Endothelial cell of umbilical vein (primary cell): ENCODE data around the gene MSH5. TPM values are rescaled to one million over a fixed set of nuclear protein-coding genes. Genes with fewer than 3 reads are reported as not detected.

Experiments used
- BruUV-seq: library from RNA; stranded (reverse); fragments of 400-500 nt; replicated peaks from 2 replicates; lab custom pipeline; 2021; lab: Mats Ljungman, UMichigan
- CTCF ChIA-PET: fragments of 300-600, 350-600 bp; sonication (Branson Sonifier 250); formaldehyde crosslinking; loops from one replicate; lab custom pipeline; 2021; ENCODE audit warnings: antibody characterized with exemption, inconsistent platforms; lab: Charles Lee
- POLR2A ChIA-PET: fragments of 300-600, 350-600 bp; sonication (Branson Sonifier 250); formaldehyde crosslinking; loops from one replicate; lab custom pipeline; 2021; ENCODE audit warnings: antibody characterized with exemption, inconsistent platforms; lab: Charles Lee
- DNase-seq: peaks from one replicate; pipeline ENCODE4 v3.0.0-alpha.2; 2011; ENCODE audit warnings: low read depth, low spot score
- FAIRE-seq: peaks from 2 replicates; lab custom pipeline; 2011; peaks lifted over from hg19 to GRCh38; lab: Jason Lieb, UNC
- H2AFZ ChIP-seq: 2 replicates; pipeline ENCODE4 v1.6.0; 2012; ENCODE audit warnings: low read depth, low read length, control low read depth, inconsistent platforms
- H3K27ac ChIP-seq: 2 replicates; pipeline ENCODE4 v1.5.1; 2011; ENCODE audit warnings: low read depth, mild to moderate bottlenecking, control low read depth, low read length, moderate library complexity; ENCODE audit not compliant: insufficient read depth
- H3K27me3 ChIP-seq, 2 experiments: 2 replicates each; pipeline versions ENCODE4 v1.6.0 to v1.6.1; 2011; ENCODE audit warnings: low read length in 2 of 2, mixed read lengths in 1 of 2; ENCODE audit not compliant: control insufficient read depth in 2 of 2, insufficient read depth in 2 of 2
- H3K36me3 ChIP-seq, 2 experiments: 2 replicates in 1 of 2; 3 replicates in 1 of 2; pipeline ENCODE4 v1.5.1; 2011; ENCODE audit warnings: low read length in 2 of 2, mild to moderate bottlenecking in 1 of 2, moderate library complexity in 1 of 2; ENCODE audit not compliant: control insufficient read depth in 2 of 2, insufficient read depth in 2 of 2; ENCODE audit errors: extremely low read depth in 1 of 2
- H3K4me1 ChIP-seq: 3 replicates; pipeline ENCODE4 v1.5.1; 2011; ENCODE audit warnings: mild to moderate bottlenecking, low read length; ENCODE audit not compliant: control insufficient read depth, insufficient read depth; ENCODE audit errors: extremely low read depth
- H3K4me2 ChIP-seq: 2 replicates; pipeline ENCODE4 v1.6.1; 2011; ENCODE audit warnings: low read length, control low read depth, mixed read lengths; ENCODE audit not compliant: insufficient read depth
- H3K4me3 ChIP-seq, 3 experiments: fragments of 200-600 bp in 1 of 3; sonication (generic), shearing (Covaris generic) in 1 of 3; replicated peaks in 1 of 3; 2 replicates each; pipeline ENCODE4 v1.5.1; 2011 to 2016; ENCODE audit warnings: control low read depth in 3 of 3, low read length in 3 of 3, mild to moderate bottlenecking in 2 of 3, inconsistent platforms in 1 of 3, low read depth in 1 of 3, moderate library complexity in 1 of 3; ENCODE audit not compliant: insufficient read depth in 1 of 3
- H3K79me2 ChIP-seq: 2 replicates; pipeline ENCODE4 v1.6.0; 2012; ENCODE audit warnings: low read length, inconsistent platforms; ENCODE audit not compliant: control insufficient read depth, insufficient read depth
- H3K9ac ChIP-seq: replicated peaks from 2 replicates; pipeline ENCODE3; 2011; ENCODE audit warnings: low read length, control low read depth; ENCODE audit not compliant: insufficient read depth; ENCODE audit errors: extremely low read depth
- H3K9me1 ChIP-seq: replicated peaks from 3 replicates; pipeline ENCODE4 v1.6.0; 2011; ENCODE audit warnings: mild to moderate bottlenecking, low read length; ENCODE audit not compliant: control insufficient read depth, insufficient read depth; ENCODE audit errors: extremely low read depth
- H3K9me3 ChIP-seq: replicated peaks from 2 replicates; pipeline ENCODE4 v1.5.1; 2012; ENCODE audit warnings: low read length, inconsistent platforms; ENCODE audit not compliant: control insufficient read depth, insufficient read depth
- H4K20me1 ChIP-seq: replicated peaks from 2 replicates; pipeline ENCODE3; 2011; ENCODE audit warnings: mild to moderate bottlenecking, low read length; ENCODE audit not compliant: control insufficient read depth, insufficient read depth; ENCODE audit errors: extremely low read depth
- EZH2 ChIP-seq: IDR thresholded peaks from 2 replicates; pipeline ENCODE4 v1.6.1; 2012; ENCODE audit warnings: borderline replicate concordance, low read depth, mild to moderate bottlenecking, moderate library complexity, low read length, inconsistent platforms; ENCODE audit not compliant: severe bottlenecking
- FOS ChIP-seq: IDR thresholded peaks from 2 replicates; pipeline ENCODE4 v1.6.1; 2011; ENCODE audit warnings: mild to moderate bottlenecking, low read length, moderate library complexity, borderline replicate concordance; ENCODE audit not compliant: insufficient read depth
- GATA2 ChIP-seq: IDR thresholded peaks from 2 replicates; pipeline ENCODE4 v1.7.0; 2011; ENCODE audit warnings: low read depth, mild to moderate bottlenecking, moderate library complexity, mixed read lengths, low read length; ENCODE audit not compliant: insufficient read length, insufficient read depth
- JUN ChIP-seq: IDR thresholded peaks from 2 replicates; pipeline ENCODE4 v1.6.1; 2011; ENCODE audit warnings: borderline replicate concordance, low read depth; ENCODE audit not compliant: insufficient read length, insufficient read depth
- MAX ChIP-seq: IDR thresholded peaks from 2 replicates; pipeline ENCODE4 v1.6.1; 2011; ENCODE audit not compliant: insufficient read depth, insufficient read length
- MYC ChIP-seq: IDR thresholded peaks from one replicate; pipeline ENCODE4 v1.6.1; 2011; ENCODE audit warnings: mild to moderate bottlenecking, low read depth, low read length
- POLR2A ChIP-seq: IDR thresholded peaks from 2 replicates; pipeline ENCODE4 v1.6.1; 2012; ENCODE audit warnings: low read depth, mild to moderate bottlenecking, control low read depth, low read length
- POLR2AphosphoS5 ChIP-seq: IDR thresholded peaks from 2 replicates; pipeline ENCODE4 v1.6.1; 2012; ENCODE audit warnings: low read depth, mild to moderate bottlenecking, control low read depth, low read length, moderate library complexity; ENCODE audit not compliant: insufficient read depth
- dilution Hi-C: fragments of 300-500 bp; cut with MboI; formaldehyde crosslinking; loops from one replicate; pipeline ENCODE4 v1.15.0; 2019; ENCODE audit warnings: low sequenced_read_pairs; ENCODE audit not compliant: extremely low pct_ligation_motif_present
- intact Hi-C: fragments of 100-400 bp; cut with micrococcal nuclease; formaldehyde crosslinking; loops from one replicate; pipeline ENCODE4 v1.10.0; 2022
- polyA plus RNA-seq, 4 experiments: library from polyadenylated mRNA; depleted of rRNA in 3 of 4; stranded (reverse) in 3 of 4; unstranded in 1 of 4; fragments of >200 nt; gene quantifications; 2 replicates each; pipeline versions ENCODE4 v1.2.1 to v1.2.3, GENCODE V29; 2011 to 2012; ENCODE audit warnings: missing spikeins in 1 of 4
- total RNA-seq: library from RNA; stranded (reverse); gene quantifications from 2 replicates; pipeline ENCODE4 v1.2.3, GENCODE V29; 2021
- TF ChIP-seq, protein P1 (sequence below), 2 donors: IDR thresholded peaks; 1 replicate in 1 of 2; 2 replicates in 1 of 2; pipeline ENCODE4 v1.5.1; 2011; ENCODE audit warnings: low read length in 2 of 2, mild to moderate bottlenecking in 2 of 2, moderate library complexity in 2 of 2, control low read depth in 1 of 2, inconsistent platforms in 1 of 2, low read depth in 1 of 2; ENCODE audit not compliant: insufficient read depth in 1 of 2; ENCODE audit errors: extremely low read depth in 1 of 2

Gene MSH5
- total and polyA plus RNA-seq, 2 donors (not counting 3 experiments of a cell fraction or from before 2014, with no cell fraction given), result 27.1 to 43.8 TPM

GRCh38 chr6:31730631-31731086, 9.1 kb upstream of the MSH5 start:
- H4K20me1 ChIP-seq, result no peaks in the 10 kb centered on the region
- H3K4me2 ChIP-seq, result peak overlapping the region; percentile 5
- peaks cover 19 to 38% of the 10 kb centered on the region in 2 experiments for H3K36me3 ChIP-seq
- peaks cover 29% of the 10 kb centered on the region for H3K79me2 ChIP-seq
- no peak overlapping the region for H3K27ac ChIP-seq
- no peak overlapping the region for H3K4me3 ChIP-seq
- H2AFZ ChIP-seq, result no peak overlapping the region
- TF ChIP-seq, protein P1, sequence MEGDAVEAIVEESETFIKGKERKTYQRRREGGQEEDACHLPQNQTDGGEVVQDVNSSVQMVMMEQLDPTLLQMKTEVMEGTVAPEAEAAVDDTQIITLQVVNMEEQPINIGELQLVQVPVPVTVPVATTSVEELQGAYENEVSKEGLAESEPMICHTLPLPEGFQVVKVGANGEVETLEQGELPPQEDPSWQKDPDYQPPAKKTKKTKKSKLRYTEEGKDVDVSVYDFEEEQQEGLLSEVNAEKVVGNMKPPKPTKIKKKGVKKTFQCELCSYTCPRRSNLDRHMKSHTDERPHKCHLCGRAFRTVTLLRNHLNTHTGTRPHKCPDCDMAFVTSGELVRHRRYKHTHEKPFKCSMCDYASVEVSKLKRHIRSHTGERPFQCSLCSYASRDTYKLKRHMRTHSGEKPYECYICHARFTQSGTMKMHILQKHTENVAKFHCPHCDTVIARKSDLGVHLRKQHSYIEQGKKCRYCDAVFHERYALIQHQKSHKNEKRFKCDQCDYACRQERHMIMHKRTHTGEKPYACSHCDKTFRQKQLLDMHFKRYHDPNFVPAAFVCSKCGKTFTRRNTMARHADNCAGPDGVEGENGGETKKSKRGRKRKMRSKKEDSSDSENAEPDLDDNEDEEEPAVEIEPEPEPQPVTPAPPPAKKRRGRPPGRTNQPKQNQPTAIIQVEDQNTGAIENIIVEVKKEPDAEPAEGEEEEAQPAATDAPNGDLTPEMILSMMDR (IDR thresholded peaks at IDR 0.05; ENCODE audit: extremely low read depth in 1 of 2, insufficient read depth in 1 of 2, low read depth in 1 of 2, low read length in 2 of 2), result no peak
- no peak for TF ChIP-seq EZH2
- no peak for TF ChIP-seq JUN
- no peak for TF ChIP-seq MYC
- no peak for TF ChIP-seq FOS
- TF ChIP-seq POLR2AphosphoS5, result no peak
- TF ChIP-seq MAX, result no peak
- no peak for TF ChIP-seq GATA2
- TF ChIP-seq POLR2A, result no peak
- H3K4me1 ChIP-seq, result peaks cover 37% of the 10 kb centered on the region
- DNase-seq (no peak), FAIRE-seq (no peak)
- POLR2A ChIA-PET, result interaction anchor here (1.5 to 2.2 kb wide), 3 partner anchors 9 to 97 kb away, joined by 4 to 14 read pairs (median 4); partner anchors contain the start of genes HSPA1B and MSH5
- no peaks in the 10 kb centered on the region for H3K9me3 ChIP-seq
- no peaks in the 10 kb centered on the region for H3K9me1 ChIP-seq
- no peaks in the 10 kb centered on the region for H3K27me3 ChIP-seq
- no TSS peak for BruUV-seq
- H3K9ac ChIP-seq, result no peak overlapping the region
- dilution Hi-C loops, result no loop called here
- intact Hi-C loops, result loop anchor here (1.0 to 10.0 kb wide), 5 partner anchors 8 to 186 kb away; partner anchors contain the start of genes ABHD16A, ATP6V1G2, DDX39B and HSPA1B
- CTCF ChIA-PET, result interaction anchor here (0.8 to 5.4 kb wide), 13 partner anchors 7 to 99 kb away, joined by 4 to 42 read pairs (median 8); partner anchors contain the start of genes ABHD16A, HSPA1B, LSM2 and VARS1
